HL-60/S4 treated with retinoic acid at 250 ng/mL for 4 days and 3 days (cell line): ENCODE measurements around the gene THBD.

Source experiments
- in situ Hi-C: fragments of 300-500 bp; cut with MboI; formaldehyde crosslinking; loops from 2 replicates; pipeline ENCODE4 v1.7.0; 2022; ENCODE audit warnings: low sequenced_read_pairs

The THBD gene

GRCh38 chr20:23049201-23050075 lies at the start of gene THBD:
Gene THBD (minus strand): TSS chr20:23049672. CDS start chr20:23049504, 168 bp downstream.
- in situ Hi-C loops, result loop anchor here (5.0 to 25.0 kb wide), 3 partner anchors 98 to 712 kb away; no protein-coding TSS in a partner anchor

GRCh38 chr20:23097636-23098580 lies 48.4 kb upstream of the THBD start:
- in situ Hi-C loops, result no loop called here

GRCh38 chr20:23096986-23097520 lies 47.6 kb upstream of the THBD start:
- in situ Hi-C loops, result no loop called here

GRCh38 chr20:23096097-23096496 lies 46.6 kb upstream of the THBD start:
- in situ Hi-C loops, result no loop called here

- in situ Hi-C loops, result no loop called here
These were observed 46.0 kb upstream of the THBD start for GRCh38 chr20:23095499-23095898.

GRCh38 chr20:23094927-23095326 lies 45.5 kb upstream of the THBD start:
- in situ Hi-C loops, result no loop called here

- in situ Hi-C loops, result no loop called here
These were observed 44.9 kb upstream of the THBD start for GRCh38 chr20:23094213-23094896.

- in situ Hi-C loops, result no loop called here
These were observed 44.1 kb upstream of the THBD start for GRCh38 chr20:23093613-23094012.

- in situ Hi-C loops, result no loop called here
These were observed 43.5 kb upstream of the THBD start for GRCh38 chr20:23092861-23093495.

GRCh38 chr20:23092384-23092756 lies 42.9 kb upstream of the THBD start:
- in situ Hi-C loops, result no loop called here

GRCh38 chr20:23091721-23092383 lies 42.4 kb upstream of the THBD start:
- in situ Hi-C loops, result no loop called here

GRCh38 chr20:23090878-23091277 lies 41.4 kb upstream of the THBD start:
- in situ Hi-C loops, result no loop called here

GRCh38 chr20:23090147-23090546 lies 40.7 kb upstream of the THBD start:
- in situ Hi-C loops, result no loop called here

GRCh38 chr20:23088866-23089265 lies 39.4 kb upstream of the THBD start:
- in situ Hi-C loops, result no loop called here

GRCh38 chr20:23087587-23088251 lies 38.2 kb upstream of the THBD start:
- in situ Hi-C loops, result no loop called here

GRCh38 chr20:23086931-23087411 lies 37.5 kb upstream of the THBD start:
- in situ Hi-C loops, result no loop called here

GRCh38 chr20:23086056-23086566 lies 36.6 kb upstream of the THBD start, which contains the start of gene CD93:
Gene CD93 (minus strand): TSS chr20:23086324. CDS start chr20:23086192, 132 bp downstream.
- in situ Hi-C loops, result no loop called here

- in situ Hi-C loops, result no loop called here
These were observed 36.1 kb upstream of the THBD start for GRCh38 chr20:23085436-23086055.
